22Rv1 (cell line): ENCODE results near the gene MYORG.

Experiments
- CTCF ChIP-seq: fragments of 450-650 bp; IDR thresholded peaks from 2 replicates; pipeline ENCODE4 v1.5.1; 2017; ENCODE audit warnings: mild to moderate bottlenecking
- ZFX ChIP-seq: fragments of 450-650 bp; IDR thresholded peaks from 2 replicates; pipeline ENCODE4 v1.6.1; 2017; ENCODE audit warnings: antibody characterized with exemption, borderline replicate concordance

GRCh38 chr9:34337403-34337802 lies 39.3 kb downstream of the MYORG start:
- TF ChIP-seq CTCF (no peak), ZFX (no peak)
